Measurements from ENCODE around the gene TIMM50. TPM values are rescaled to one million over a fixed set of nuclear protein-coding genes. Genes with fewer than 3 reads are reported as not detected.

The TIMM50 gene
- polyA plus RNA-seq, 1 donor from 2014 or later, result 66.2 TPM

DNA sequence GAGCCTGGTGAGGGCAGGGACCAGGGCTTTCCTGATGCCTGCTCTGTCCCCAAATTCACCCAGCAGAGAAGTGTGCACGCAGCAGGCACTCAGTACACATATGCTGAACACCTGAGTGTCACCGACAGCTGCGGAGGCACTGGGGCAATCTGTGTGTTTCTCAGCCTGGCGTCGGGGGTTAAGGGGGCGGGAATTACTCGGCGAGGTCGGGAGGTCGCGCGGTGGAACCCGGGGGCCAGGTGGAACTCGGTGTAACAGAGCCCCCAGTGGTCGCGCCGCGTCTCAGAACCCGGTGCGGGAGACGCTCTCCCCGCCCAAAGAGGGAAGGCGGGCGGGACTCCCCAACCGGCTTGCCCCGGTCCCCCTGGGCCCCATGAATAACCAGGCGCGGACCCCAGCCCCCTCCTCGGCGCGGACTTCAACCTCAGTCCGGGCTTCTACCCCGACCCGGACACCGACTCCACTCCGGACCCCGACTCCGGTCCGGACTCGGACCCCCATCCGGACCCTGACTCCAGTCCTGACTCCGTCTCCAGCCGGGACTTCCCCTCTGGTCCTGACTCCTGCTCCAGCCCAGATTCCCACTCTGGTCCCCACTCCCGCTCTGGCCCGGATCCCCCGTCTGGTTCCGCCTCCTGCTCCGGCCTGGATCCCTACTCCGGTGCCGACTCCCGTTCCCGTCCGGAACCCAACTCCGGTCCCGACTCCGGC is 34.4 kb downstream of the TIMM50 start, which contains the start of gene SELENOV:
Gene SELENOV (plus strand): TSS at position 300 of the 711 bp plus-strand sequence. CDS start 74 bp downstream, at position 374.
- TF ChIP-seq, protein P1, sequence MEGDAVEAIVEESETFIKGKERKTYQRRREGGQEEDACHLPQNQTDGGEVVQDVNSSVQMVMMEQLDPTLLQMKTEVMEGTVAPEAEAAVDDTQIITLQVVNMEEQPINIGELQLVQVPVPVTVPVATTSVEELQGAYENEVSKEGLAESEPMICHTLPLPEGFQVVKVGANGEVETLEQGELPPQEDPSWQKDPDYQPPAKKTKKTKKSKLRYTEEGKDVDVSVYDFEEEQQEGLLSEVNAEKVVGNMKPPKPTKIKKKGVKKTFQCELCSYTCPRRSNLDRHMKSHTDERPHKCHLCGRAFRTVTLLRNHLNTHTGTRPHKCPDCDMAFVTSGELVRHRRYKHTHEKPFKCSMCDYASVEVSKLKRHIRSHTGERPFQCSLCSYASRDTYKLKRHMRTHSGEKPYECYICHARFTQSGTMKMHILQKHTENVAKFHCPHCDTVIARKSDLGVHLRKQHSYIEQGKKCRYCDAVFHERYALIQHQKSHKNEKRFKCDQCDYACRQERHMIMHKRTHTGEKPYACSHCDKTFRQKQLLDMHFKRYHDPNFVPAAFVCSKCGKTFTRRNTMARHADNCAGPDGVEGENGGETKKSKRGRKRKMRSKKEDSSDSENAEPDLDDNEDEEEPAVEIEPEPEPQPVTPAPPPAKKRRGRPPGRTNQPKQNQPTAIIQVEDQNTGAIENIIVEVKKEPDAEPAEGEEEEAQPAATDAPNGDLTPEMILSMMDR (IDR thresholded peaks at IDR 0.05; ENCODE audit: poor library complexity, severe bottlenecking), result peak; percentile 40
- no peak for TF ChIP-seq RAD21 (conservative IDR thresholded peaks at IDR 0.05)
- no peaks in the 10 kb centered on the region for H3K36me3 ChIP-seq (ENCODE audit: insufficient read depth, low read length)
- H3K27ac ChIP-seq (ENCODE audit: low read length), result no peak within 1 kb of the TSS
- peak within 1 kb of the TSS; percentile 62 for H3K4me3 ChIP-seq (ENCODE audit: low read length)
- no peaks in the 10 kb centered on the region for H3F3A ChIP-seq (ENCODE audit: insufficient read depth, low read length, poor library complexity, severe bottlenecking)
- H4K20me1 ChIP-seq (ENCODE audit: insufficient read depth), result no peaks in the 10 kb centered on the region
- no peaks in the 10 kb centered on the region for H3K9me3 ChIP-seq (ENCODE audit: low read length)
- peak within 1 kb of the TSS; percentile 26 for H3K9ac ChIP-seq (ENCODE audit: low read length)
- H2AFZ ChIP-seq (ENCODE audit: low read depth, low read length), result no peak within 1 kb of the TSS
- peaks cover 39% of the 10 kb centered on the region for H3K27me3 ChIP-seq (ENCODE audit: insufficient read depth, low read depth, low read length)
- H3K79me2 ChIP-seq (replicated peaks; ENCODE audit: insufficient read depth, low read length), result no peaks in the 10 kb centered on the region
- H3K9me2 ChIP-seq (ENCODE audit: insufficient read depth, low read length), result no peaks in the 10 kb centered on the region
- no peak within 1 kb of the TSS for H3K4me2 ChIP-seq (ENCODE audit: low read length)

DNA sequence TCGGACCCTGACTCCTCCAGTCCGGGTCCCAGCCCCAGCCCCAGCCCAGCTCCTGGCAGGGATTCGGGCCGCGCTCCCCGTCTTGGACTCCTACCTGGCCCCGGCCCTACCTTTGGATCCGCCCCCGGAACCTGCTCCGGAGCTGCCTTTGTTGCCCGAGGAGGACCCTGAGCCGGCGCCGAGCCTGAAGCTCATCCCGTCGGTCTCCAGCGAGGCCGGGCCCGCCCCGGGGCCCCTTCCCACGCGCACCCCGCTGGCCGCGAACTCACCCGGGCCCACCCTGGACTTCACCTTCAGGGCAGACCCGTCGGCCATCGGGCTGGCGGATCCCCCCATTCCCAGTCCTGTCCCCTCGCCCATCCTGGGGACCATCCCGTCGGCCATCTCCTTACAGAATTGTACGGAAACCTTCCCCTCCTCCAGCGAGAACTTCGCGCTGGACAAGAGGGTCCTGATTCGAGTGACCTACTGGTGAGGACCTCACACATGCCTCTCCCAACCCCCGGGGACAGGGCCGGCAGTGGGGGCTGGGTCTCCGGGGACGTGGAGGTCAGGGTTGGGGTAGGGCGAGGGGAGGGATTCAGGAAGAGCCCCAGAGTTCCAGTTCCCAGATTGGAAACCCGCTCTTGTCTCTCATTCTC is 35.0 kb downstream of the TIMM50 start:
- no peak overlapping the region for H2AFZ ChIP-seq (ENCODE audit: low read depth, low read length)
- no peaks in the 10 kb centered on the region for H3K36me3 ChIP-seq (ENCODE audit: insufficient read depth, low read length)
- peak overlapping the region; percentile 26 for H3K9ac ChIP-seq (ENCODE audit: low read length)
- no peaks in the 10 kb centered on the region for H4K20me1 ChIP-seq (ENCODE audit: insufficient read depth)
- no peak overlapping the region for H3K27ac ChIP-seq (ENCODE audit: low read length)
- no peak overlapping the region for H3K4me2 ChIP-seq (ENCODE audit: low read length)
- TF ChIP-seq SMC3 (conservative IDR thresholded peaks at IDR 0.05; ENCODE audit: poor library complexity) (no peak), RAD21 (conservative IDR thresholded peaks at IDR 0.05) (no peak), TAF1 (IDR thresholded peaks at IDR 0.05; ENCODE audit: low read depth) (no peak), MXI1 (conservative IDR thresholded peaks at IDR 0.05; ENCODE audit: poor library complexity, severe bottlenecking) (no peak), EP300 (conservative IDR thresholded peaks at IDR 0.05; ENCODE audit: poor library complexity, severe bottlenecking) (no peak), POLR2AphosphoS5 (IDR thresholded peaks at IDR 0.05) (no peak), EZH2 (IDR thresholded peaks at IDR 0.05; ENCODE audit: borderline replicate concordance, insufficient read depth, low read length, poor library complexity, severe bottlenecking) (no peak)
- TF ChIP-seq, protein P2, sequence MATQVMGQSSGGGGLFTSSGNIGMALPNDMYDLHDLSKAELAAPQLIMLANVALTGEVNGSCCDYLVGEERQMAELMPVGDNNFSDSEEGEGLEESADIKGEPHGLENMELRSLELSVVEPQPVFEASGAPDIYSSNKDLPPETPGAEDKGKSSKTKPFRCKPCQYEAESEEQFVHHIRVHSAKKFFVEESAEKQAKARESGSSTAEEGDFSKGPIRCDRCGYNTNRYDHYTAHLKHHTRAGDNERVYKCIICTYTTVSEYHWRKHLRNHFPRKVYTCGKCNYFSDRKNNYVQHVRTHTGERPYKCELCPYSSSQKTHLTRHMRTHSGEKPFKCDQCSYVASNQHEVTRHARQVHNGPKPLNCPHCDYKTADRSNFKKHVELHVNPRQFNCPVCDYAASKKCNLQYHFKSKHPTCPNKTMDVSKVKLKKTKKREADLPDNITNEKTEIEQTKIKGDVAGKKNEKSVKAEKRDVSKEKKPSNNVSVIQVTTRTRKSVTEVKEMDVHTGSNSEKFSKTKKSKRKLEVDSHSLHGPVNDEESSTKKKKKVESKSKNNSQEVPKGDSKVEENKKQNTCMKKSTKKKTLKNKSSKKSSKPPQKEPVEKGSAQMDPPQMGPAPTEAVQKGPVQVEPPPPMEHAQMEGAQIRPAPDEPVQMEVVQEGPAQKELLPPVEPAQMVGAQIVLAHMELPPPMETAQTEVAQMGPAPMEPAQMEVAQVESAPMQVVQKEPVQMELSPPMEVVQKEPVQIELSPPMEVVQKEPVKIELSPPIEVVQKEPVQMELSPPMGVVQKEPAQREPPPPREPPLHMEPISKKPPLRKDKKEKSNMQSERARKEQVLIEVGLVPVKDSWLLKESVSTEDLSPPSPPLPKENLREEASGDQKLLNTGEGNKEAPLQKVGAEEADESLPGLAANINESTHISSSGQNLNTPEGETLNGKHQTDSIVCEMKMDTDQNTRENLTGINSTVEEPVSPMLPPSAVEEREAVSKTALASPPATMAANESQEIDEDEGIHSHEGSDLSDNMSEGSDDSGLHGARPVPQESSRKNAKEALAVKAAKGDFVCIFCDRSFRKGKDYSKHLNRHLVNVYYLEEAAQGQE (IDR thresholded peaks at IDR 0.05; ENCODE audit: borderline replicate concordance), result no peak
- TF ChIP-seq, protein P1 (IDR thresholded peaks at IDR 0.05; ENCODE audit: poor library complexity, severe bottlenecking), result no peak
- no peaks in the 10 kb centered on the region for H3K9me3 ChIP-seq (ENCODE audit: low read length)
- H3K4me3 ChIP-seq (ENCODE audit: low read length), result peak overlapping the region; percentile 62
- H3K9me2 ChIP-seq (ENCODE audit: insufficient read depth, low read length), result no peaks in the 10 kb centered on the region
- H3K79me2 ChIP-seq (replicated peaks; ENCODE audit: insufficient read depth, low read length), result no peaks in the 10 kb centered on the region
- H3K27me3 ChIP-seq (ENCODE audit: insufficient read depth, low read depth, low read length), result peaks cover 39% of the 10 kb centered on the region
- no peaks in the 10 kb centered on the region for H3F3A ChIP-seq (ENCODE audit: insufficient read depth, low read length, poor library complexity, severe bottlenecking)

Data from neural cell (in vitro differentiated cells).